Measurements from ENCODE around the gene TTL.

Gene TTL

DNA sequence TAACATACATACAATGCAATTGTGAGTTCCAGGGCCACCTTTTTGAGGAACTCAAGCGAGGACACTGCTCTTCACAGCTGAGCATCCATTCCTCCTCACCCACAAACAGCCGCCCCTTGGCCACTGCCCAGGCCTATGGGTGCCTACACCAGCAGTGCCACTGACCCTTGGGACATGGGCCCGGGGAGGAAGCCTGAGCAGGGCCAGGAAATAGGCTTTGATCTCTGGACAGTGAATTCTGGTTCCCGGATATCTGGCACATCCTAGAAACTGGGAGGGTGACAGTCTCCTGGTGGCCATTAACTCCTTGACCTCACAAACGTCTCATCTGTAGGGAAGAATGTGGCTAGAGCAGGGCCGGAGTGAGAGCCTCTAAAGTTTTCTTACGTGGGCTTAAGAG is 5.5 kb upstream of the TTL start:
- H3K79me2 ChIP-seq (ENCODE audit: control insufficient read depth, insufficient read depth, low read length, unreplicated experiment): no peaks in the 10 kb centered on the region

GRCh38 chr2:112480530-112481049 is 1.4 kb upstream of the TTL start:
- Histone ChIP-seq H3K79me2 (ENCODE audit: control insufficient read depth, insufficient read depth, low read length, unreplicated experiment) (peaks cover 31% of the 10 kb centered on the region), H3K27me3 (ENCODE audit: insufficient read depth, low read length) (no peaks in the 10 kb centered on the region), H3K36me3 (ENCODE audit: insufficient read depth, low read length) (no peaks in the 10 kb centered on the region), H2AFZ (ENCODE audit: low read length, unreplicated experiment) (peak overlapping the region; percentile 45), H3K27ac (ENCODE audit: low read depth, low read length) (no peak overlapping the region), H3K4me1 (ENCODE audit: control insufficient read depth, insufficient read depth, low read length, unreplicated experiment) (peaks cover 17% of the 10 kb centered on the region), H3K4me3 (ENCODE audit: low read depth, low read length) (peak overlapping the region; percentile 89)

More for the DNA sequence above, 5.5 kb upstream of the TTL start:
- Histone ChIP-seq H3K36me3 (ENCODE audit: insufficient read depth, low read length) (no peaks in the 10 kb centered on the region), H3K27ac (ENCODE audit: low read depth, low read length) (no peak overlapping the region), H3K4me3 (ENCODE audit: low read depth, low read length) (no peak overlapping the region), H2AFZ (ENCODE audit: low read length, unreplicated experiment) (no peak overlapping the region), H3K4me1 (ENCODE audit: control insufficient read depth, insufficient read depth, low read length, unreplicated experiment) (peaks cover 4% of the 10 kb centered on the region), H3K27me3 (ENCODE audit: insufficient read depth, low read length) (no peaks in the 10 kb centered on the region)

GRCh38 chr2:112481050-112481527 is 867 bp upstream of the TTL start:
- H3K4me1 ChIP-seq (ENCODE audit: control insufficient read depth, insufficient read depth, low read length, unreplicated experiment): peaks cover 17% of the 10 kb centered on the region
- H2AFZ ChIP-seq (ENCODE audit: low read length, unreplicated experiment): peak overlapping the region; percentile 78
- H3K36me3 ChIP-seq (ENCODE audit: insufficient read depth, low read length): no peaks in the 10 kb centered on the region
- H3K27ac ChIP-seq (ENCODE audit: low read depth, low read length): peak overlapping the region; percentile 51
- H3K4me3 ChIP-seq (ENCODE audit: low read depth, low read length): peak overlapping the region; percentile 89
- no peaks in the 10 kb centered on the region for H3K27me3 ChIP-seq (ENCODE audit: insufficient read depth, low read length)
- H3K79me2 ChIP-seq (ENCODE audit: control insufficient read depth, insufficient read depth, low read length, unreplicated experiment): peaks cover 36% of the 10 kb centered on the region

- peaks cover 17% of the 10 kb centered on the region for H3K4me1 ChIP-seq (ENCODE audit: control insufficient read depth, insufficient read depth, low read length, unreplicated experiment)
These were observed 519 bp downstream of the TTL start for GRCh38 chr2:112482309-112483041.

GRCh38 chr2:112483042-112483473 is 1.1 kb downstream of the TTL start:
- Histone ChIP-seq H3K27me3 (ENCODE audit: insufficient read depth, low read length) (no peaks in the 10 kb centered on the region), H3K4me3 (ENCODE audit: low read depth, low read length) (peak overlapping the region; percentile 100), H3K4me1 (ENCODE audit: control insufficient read depth, insufficient read depth, low read length, unreplicated experiment) (peaks cover 17% of the 10 kb centered on the region), H3K27ac (ENCODE audit: low read depth, low read length) (peak overlapping the region; percentile 74), H3K36me3 (ENCODE audit: insufficient read depth, low read length) (no peaks in the 10 kb centered on the region), H2AFZ (ENCODE audit: low read length, unreplicated experiment) (peak overlapping the region; percentile 73), H3K79me2 (ENCODE audit: control insufficient read depth, insufficient read depth, low read length, unreplicated experiment) (peaks cover 56% of the 10 kb centered on the region)

More at GRCh38 chr2:112482309-112483041, 519 bp downstream of the TTL start:
- H3K27me3 ChIP-seq (ENCODE audit: insufficient read depth, low read length): no peaks in the 10 kb centered on the region
- peaks cover 50% of the 10 kb centered on the region for H3K79me2 ChIP-seq (ENCODE audit: control insufficient read depth, insufficient read depth, low read length, unreplicated experiment)
- peak overlapping the region; percentile 100 for H3K4me3 ChIP-seq (ENCODE audit: low read depth, low read length)
- H3K36me3 ChIP-seq (ENCODE audit: insufficient read depth, low read length): no peaks in the 10 kb centered on the region
- H3K27ac ChIP-seq (ENCODE audit: low read depth, low read length): peak overlapping the region; percentile 74
- H2AFZ ChIP-seq (ENCODE audit: low read length, unreplicated experiment): peak overlapping the region; percentile 73

- peak overlapping the region; percentile 100 for H3K4me3 ChIP-seq (ENCODE audit: low read depth, low read length)
- H2AFZ ChIP-seq (ENCODE audit: low read length, unreplicated experiment): no peak overlapping the region
- H3K36me3 ChIP-seq (ENCODE audit: insufficient read depth, low read length): no peaks in the 10 kb centered on the region
- H3K4me1 ChIP-seq (ENCODE audit: control insufficient read depth, insufficient read depth, low read length, unreplicated experiment): peaks cover 17% of the 10 kb centered on the region
- H3K27ac ChIP-seq (ENCODE audit: low read depth, low read length): peak overlapping the region; percentile 13; the same call in 1 of the 2 replicates
- H3K27me3 ChIP-seq (ENCODE audit: insufficient read depth, low read length): no peaks in the 10 kb centered on the region
- peaks cover 59% of the 10 kb centered on the region for H3K79me2 ChIP-seq (ENCODE audit: control insufficient read depth, insufficient read depth, low read length, unreplicated experiment)
These were observed 1.9 kb downstream of the TTL start for GRCh38 chr2:112483831-112484230.

DNA sequence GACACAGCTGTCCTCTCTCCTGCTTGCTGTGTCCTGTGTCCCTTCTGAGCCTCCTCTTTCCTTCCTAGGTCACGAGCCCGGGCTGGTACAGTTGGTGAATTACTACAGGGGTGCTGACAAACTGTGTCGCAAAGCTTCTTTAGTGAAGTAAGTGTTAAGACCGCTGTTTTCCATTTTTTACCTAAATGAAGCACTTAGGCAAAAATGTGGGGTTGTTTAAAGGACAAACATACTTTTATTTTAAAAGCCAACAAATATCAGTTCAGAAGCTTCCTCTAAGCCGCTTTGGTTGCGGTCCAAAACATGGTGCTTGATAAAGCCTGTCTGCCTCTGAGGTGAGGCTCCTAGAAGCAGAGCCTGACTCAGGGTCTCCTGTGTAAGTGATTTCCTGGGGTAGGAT is 3.9 kb downstream of the TTL start:
- no peaks in the 10 kb centered on the region for H3K27me3 ChIP-seq (ENCODE audit: insufficient read depth, low read length)
- peaks cover 62% of the 10 kb centered on the region for H3K79me2 ChIP-seq (ENCODE audit: control insufficient read depth, insufficient read depth, low read length, unreplicated experiment)
- H3K27ac ChIP-seq (ENCODE audit: low read depth, low read length): no peak overlapping the region
- peaks cover 13% of the 10 kb centered on the region for H3K4me1 ChIP-seq (ENCODE audit: control insufficient read depth, insufficient read depth, low read length, unreplicated experiment)
- no peak overlapping the region for H2AFZ ChIP-seq (ENCODE audit: low read length, unreplicated experiment)
- H3K36me3 ChIP-seq (ENCODE audit: insufficient read depth, low read length): no peaks in the 10 kb centered on the region
- H3K4me3 ChIP-seq (ENCODE audit: low read depth, low read length): no peak overlapping the region

DNA sequence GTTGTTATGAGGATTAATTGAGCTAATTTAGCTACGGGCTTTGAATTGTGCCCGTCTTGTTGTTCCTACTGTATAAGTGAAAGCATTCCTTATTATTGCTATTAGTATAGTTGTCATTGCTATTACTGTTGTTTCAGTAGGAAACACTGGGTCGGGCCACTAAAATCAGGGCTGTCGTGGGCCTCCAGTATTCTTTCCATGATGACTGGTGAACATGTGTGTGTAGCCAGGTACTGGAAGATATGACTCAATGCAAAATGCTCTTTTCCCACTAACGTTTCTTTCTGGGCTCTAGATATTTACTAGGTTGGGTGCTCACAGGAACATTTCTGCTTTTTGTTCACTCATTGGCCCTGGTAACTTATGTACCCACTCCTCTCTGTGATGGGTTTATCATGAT is 4.9 kb downstream of the TTL start:
- no peaks in the 10 kb centered on the region for H3K27me3 ChIP-seq (ENCODE audit: insufficient read depth, low read length)
- H3K36me3 ChIP-seq (ENCODE audit: insufficient read depth, low read length): no peaks in the 10 kb centered on the region
- no peak overlapping the region for H3K27ac ChIP-seq (ENCODE audit: low read depth, low read length)
- H2AFZ ChIP-seq (ENCODE audit: low read length, unreplicated experiment): no peak overlapping the region
- H3K79me2 ChIP-seq (ENCODE audit: control insufficient read depth, insufficient read depth, low read length, unreplicated experiment): peaks cover 67% of the 10 kb centered on the region
- no peak overlapping the region for H3K4me3 ChIP-seq (ENCODE audit: low read depth, low read length)
- H3K4me1 ChIP-seq (ENCODE audit: control insufficient read depth, insufficient read depth, low read length, unreplicated experiment): peaks cover 13% of the 10 kb centered on the region

DNA sequence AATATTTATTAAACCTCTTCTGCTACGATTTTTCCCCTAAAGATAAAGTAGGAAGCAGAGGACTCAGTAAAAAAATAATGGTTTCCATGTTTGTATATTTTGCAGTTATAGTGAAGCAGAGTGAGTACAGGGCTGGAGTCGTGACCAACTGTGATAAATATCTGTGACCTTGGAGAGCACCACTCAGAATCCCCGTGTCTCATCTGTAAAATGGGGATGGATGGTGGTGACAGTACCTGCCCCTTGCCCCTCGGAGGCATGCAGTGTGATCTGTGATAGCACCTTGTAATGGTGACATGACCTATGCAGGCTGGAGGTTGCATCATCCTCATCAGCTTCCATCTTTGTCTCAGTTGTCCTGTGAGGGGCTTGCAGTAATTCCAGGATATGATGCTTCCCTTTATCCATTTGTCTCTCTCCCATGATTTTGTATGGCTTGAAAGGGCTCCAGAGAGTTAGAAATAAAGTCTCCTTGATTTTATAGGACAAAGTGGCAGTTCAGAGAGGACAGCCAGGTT is 5.5 kb downstream of the TTL start:
- Histone ChIP-seq H3K27ac (ENCODE audit: low read depth, low read length) (no peak overlapping the region), H2AFZ (ENCODE audit: low read length, unreplicated experiment) (no peak overlapping the region), H3K36me3 (ENCODE audit: insufficient read depth, low read length) (no peaks in the 10 kb centered on the region), H3K79me2 (ENCODE audit: control insufficient read depth, insufficient read depth, low read length, unreplicated experiment) (peaks cover 65% of the 10 kb centered on the region), H3K4me1 (ENCODE audit: control insufficient read depth, insufficient read depth, low read length, unreplicated experiment) (peaks cover 13% of the 10 kb centered on the region), H3K27me3 (ENCODE audit: insufficient read depth, low read length) (no peaks in the 10 kb centered on the region), H3K4me3 (ENCODE audit: low read depth, low read length) (no peak overlapping the region)

DNA sequence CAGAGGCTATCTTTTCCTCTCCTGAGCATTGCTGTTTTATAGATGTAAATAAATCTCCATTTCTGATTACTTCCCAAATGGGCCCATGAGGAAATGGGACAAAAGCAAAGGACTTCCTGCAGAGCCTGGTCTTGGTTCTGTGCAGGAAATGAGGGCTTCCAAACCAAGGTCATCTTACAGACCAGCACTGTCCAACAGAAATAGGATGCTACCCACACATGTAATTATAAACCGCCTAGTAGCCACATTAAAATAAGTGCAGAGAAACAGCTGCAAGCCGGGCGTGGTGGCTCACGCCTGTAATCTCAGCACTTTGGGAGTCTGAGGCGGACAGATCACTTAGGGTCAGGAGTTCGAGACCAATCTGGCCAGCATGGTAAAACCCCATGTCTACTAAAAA is 6.2 kb downstream of the TTL start:
- Histone ChIP-seq H3K4me3 (ENCODE audit: low read depth, low read length) (no peak overlapping the region), H3K4me1 (ENCODE audit: control insufficient read depth, insufficient read depth, low read length, unreplicated experiment) (peaks cover 16% of the 10 kb centered on the region), H3K79me2 (ENCODE audit: control insufficient read depth, insufficient read depth, low read length, unreplicated experiment) (peaks cover 61% of the 10 kb centered on the region), H3K27ac (ENCODE audit: low read depth, low read length) (no peak overlapping the region), H3K36me3 (ENCODE audit: insufficient read depth, low read length) (no peaks in the 10 kb centered on the region), H3K27me3 (ENCODE audit: insufficient read depth, low read length) (no peaks in the 10 kb centered on the region), H2AFZ (ENCODE audit: low read length, unreplicated experiment) (no peak overlapping the region)

GRCh38 chr2:112491946-112492345 is 10.0 kb downstream of the TTL start:
- Histone ChIP-seq H3K4me3 (ENCODE audit: low read depth, low read length) (no peak overlapping the region), H3K79me2 (ENCODE audit: control insufficient read depth, insufficient read depth, low read length, unreplicated experiment) (peaks cover 34% of the 10 kb centered on the region), H3K27ac (ENCODE audit: low read depth, low read length) (no peak overlapping the region), H2AFZ (ENCODE audit: low read length, unreplicated experiment) (no peak overlapping the region), H3K36me3 (ENCODE audit: insufficient read depth, low read length) (peaks cover 10% of the 10 kb centered on the region; the same call in 1 of the 2 replicates), H3K4me1 (ENCODE audit: control insufficient read depth, insufficient read depth, low read length, unreplicated experiment) (peaks cover 16% of the 10 kb centered on the region), H3K27me3 (ENCODE audit: insufficient read depth, low read length) (no peaks in the 10 kb centered on the region)

Data from ACC112 (cell line).